Sigmoid colon (tissue), 7 donors: ENCODE data around the gene GALNT10. TPM values are rescaled to one million over a fixed set of nuclear protein-coding genes. Genes with fewer than 3 reads are reported as not detected.

Experiments used
- DNase-seq: peaks from one replicate; pipeline ENCODE4 v3.0.0-alpha.2; 2019
- H3K27ac ChIP-seq, 4 donors: fragments of 200-600 bp; sonication (generic); one replicate each; pipeline ENCODE4 v1.5.1; 2016 to 2019; ENCODE audit warnings: mild to moderate bottlenecking in 1 of 4
- H3K27me3 ChIP-seq, 3 donors: fragments of 200-600 bp; sonication (generic); one replicate each; pipeline ENCODE4 v1.5.1; 2019; ENCODE audit warnings: mild to moderate bottlenecking in 1 of 3
- H3K36me3 ChIP-seq, 4 donors: fragments of 200-600 bp; sonication (generic); one replicate each; pipeline ENCODE4 v1.5.1; 2016 to 2019
- H3K4me1 ChIP-seq, 4 donors: fragments of 200-600 bp; sonication (generic); one replicate each; pipeline ENCODE4 v1.5.1; 2017 to 2019
- H3K4me3 ChIP-seq, 4 donors: fragments of 200-600 bp; sonication (generic); one replicate each; pipeline ENCODE4 v1.5.1; 2017 to 2019; ENCODE audit warnings: mild to moderate bottlenecking in 2 of 4, moderate library complexity in 1 of 4
- H3K9me3 ChIP-seq, 4 donors: fragments of 200-600 bp in 3 of 4; sonication (generic) in 3 of 4; one replicate each; pipeline versions ENCODE4 v1.5.1 to v1.6.1; 2013 to 2019
- CTCF ChIP-seq, 4 experiments: fragments of 450-650 bp in 3 of 4; fragments of 200-600 bp in 1 of 4; IDR thresholded peaks; one replicate each; pipeline ENCODE4 v1.5.1; 2016 to 2019; ENCODE audit warnings: antibody characterized with exemption in 4 of 4, mild to moderate bottlenecking in 3 of 4, moderate library complexity in 2 of 4
- EP300 ChIP-seq, 4 donors: sonication (generic); formaldehyde crosslinking; IDR thresholded peaks; one replicate each; pipeline ENCODE4 v1.6.1; 2017; ENCODE audit warnings: antibody characterized with exemption in 4 of 4
- POLR2A ChIP-seq, 2 donors: fragments of 450-650 bp; IDR thresholded peaks; one replicate each; pipeline ENCODE4 v1.6.1; 2016; ENCODE audit warnings: antibody characterized with exemption in 2 of 2, mild to moderate bottlenecking in 2 of 2, moderate library complexity in 2 of 2
- POLR2AphosphoS5 ChIP-seq, 4 donors: sonication (generic); formaldehyde crosslinking; IDR thresholded peaks; one replicate each; pipeline ENCODE4 v1.6.1; 2017; ENCODE audit warnings: antibody characterized with exemption in 4 of 4
- WGBS, 2 donors: extraction: QIAGEN DNeasy Blood & Tissue Kit; methylation state at CpG; one replicate each; pipeline ENCODE4 v1.1.7; 2013; 5-methylcytosine and 5-hydroxymethylcytosine counted together
- intact Hi-C: fragments of 100-400 bp; cut with DNase I; formaldehyde crosslinking; loops from one replicate; pipeline ENCODE4 v1.15.1; 2023
- polyA plus RNA-seq, 3 donors: library from polyadenylated mRNA; stranded (reverse); fragments of 200-250 nt; gene quantifications; one replicate each; pipeline ENCODE4 v1.2.3, GENCODE V29; 2013
- total RNA-seq, 4 donors: library from RNA; depleted of rRNA; stranded (reverse); fragments of >200 nt; gene quantifications; one replicate each; pipeline ENCODE4 v1.1.0, GENCODE V29; 2016
- donor health status: healthy with polysubstance abuse.
- donor health status: Bipolar disorder and iron deficiency.
- donor health status: healthy.

The GALNT10 gene
- total and polyA plus RNA-seq, 7 donors: 6.0 to 41.7 (median 24.3) TPM

DNA sequence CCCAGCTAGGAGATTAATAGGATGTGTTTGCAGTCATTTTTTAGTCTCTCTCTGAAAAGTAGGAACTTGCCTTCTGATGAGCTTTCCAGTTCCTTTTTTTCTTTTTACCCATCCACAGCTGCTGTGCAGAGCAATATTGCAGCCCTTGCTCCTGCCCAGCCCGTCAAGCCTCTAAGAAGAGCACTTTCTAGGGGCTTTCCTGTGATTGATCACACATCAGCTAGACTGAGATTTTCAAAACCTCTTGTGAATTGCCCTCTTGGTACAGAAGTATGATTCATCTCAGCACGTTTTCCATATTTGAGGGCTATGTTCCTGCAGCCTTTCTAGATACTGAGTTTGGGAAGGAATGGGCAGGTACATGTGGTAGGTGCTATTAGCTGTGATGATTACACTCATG lies 93.9 kb downstream of the GALNT10 start:
- intact Hi-C loops: no loop called here
- no peak overlapping the region for H3K4me3 ChIP-seq
- H3K27ac ChIP-seq: no peak overlapping the region
- DNase-seq: no peak
- no peaks in the 10 kb centered on the region for H3K36me3 ChIP-seq
- H3K9me3 ChIP-seq: no peaks in the 10 kb centered on the region
- TF ChIP-seq POLR2A (IDR thresholded peaks at IDR 0.05) (no peak), EP300 (IDR thresholded peaks at IDR 0.05) (no peak), POLR2AphosphoS5 (IDR thresholded peaks at IDR 0.05) (no peak), CTCF (IDR thresholded peaks at IDR 0.05) (no peak)
- no peaks in the 10 kb centered on the region for H3K27me3 ChIP-seq
- 68 to 84% methylated on average over 2 of the region's 2 CpGs for WGBS, 2 donors
- H3K4me1 ChIP-seq: peaks cover 0 to 43% (median 34%) of the 10 kb centered on the region in 4 donors

DNA sequence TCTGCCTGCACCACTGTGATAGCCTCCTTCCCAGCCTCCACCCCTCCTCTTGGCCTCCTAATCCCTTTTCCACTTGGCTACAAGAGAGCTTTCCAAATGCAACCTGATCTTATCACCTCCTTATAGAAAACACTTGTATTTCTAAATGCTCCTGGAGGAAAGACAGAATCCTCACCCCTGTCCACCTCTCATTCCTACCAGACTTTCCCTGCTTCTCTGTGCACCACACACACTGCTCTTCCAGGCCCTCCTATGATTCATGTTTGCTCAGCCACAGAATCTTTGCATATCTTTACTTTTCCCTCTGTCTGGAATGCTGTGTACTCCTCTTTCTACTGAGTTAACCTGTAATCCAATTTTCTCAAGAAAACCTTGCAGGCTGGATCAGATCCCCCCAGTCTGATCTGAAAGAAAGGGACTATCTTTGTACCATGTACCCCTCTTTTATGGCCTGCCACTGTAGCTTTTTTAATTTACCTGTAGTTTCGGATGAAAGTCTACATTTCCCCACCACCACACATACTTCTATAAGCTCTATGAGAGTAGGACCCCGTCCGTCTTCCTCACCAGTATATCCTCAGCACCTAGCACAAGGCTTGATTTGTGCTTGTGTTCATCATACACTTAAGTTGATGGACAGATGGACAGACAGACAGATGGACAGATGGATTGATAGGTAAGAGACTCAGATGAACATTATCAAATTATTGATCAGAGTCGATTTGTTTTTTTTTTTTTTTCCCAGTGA lies 95.3 kb downstream of the GALNT10 start:
- TF ChIP-seq EP300 (IDR thresholded peaks at IDR 0.05): no peak
- TF ChIP-seq POLR2AphosphoS5 (IDR thresholded peaks at IDR 0.05): no peak
- no peak for TF ChIP-seq CTCF (IDR thresholded peaks at IDR 0.05)
- no peak for TF ChIP-seq POLR2A (IDR thresholded peaks at IDR 0.05)
- no peak overlapping the region for H3K4me3 ChIP-seq
- 74 to 97% methylated on average over 4 of the region's 4 CpGs for WGBS, 2 donors
- DNase-seq: no peak
- H3K27ac ChIP-seq: peak overlapping the region; percentile 65 to 77 (median 71)
- no peaks in the 10 kb centered on the region for H3K36me3 ChIP-seq
- peaks cover 0 to 43% (median 34%) of the 10 kb centered on the region in 4 donors for H3K4me1 ChIP-seq
- no peaks in the 10 kb centered on the region for H3K9me3 ChIP-seq
- H3K27me3 ChIP-seq: no peaks in the 10 kb centered on the region
- intact Hi-C loops: no loop called here

DNA sequence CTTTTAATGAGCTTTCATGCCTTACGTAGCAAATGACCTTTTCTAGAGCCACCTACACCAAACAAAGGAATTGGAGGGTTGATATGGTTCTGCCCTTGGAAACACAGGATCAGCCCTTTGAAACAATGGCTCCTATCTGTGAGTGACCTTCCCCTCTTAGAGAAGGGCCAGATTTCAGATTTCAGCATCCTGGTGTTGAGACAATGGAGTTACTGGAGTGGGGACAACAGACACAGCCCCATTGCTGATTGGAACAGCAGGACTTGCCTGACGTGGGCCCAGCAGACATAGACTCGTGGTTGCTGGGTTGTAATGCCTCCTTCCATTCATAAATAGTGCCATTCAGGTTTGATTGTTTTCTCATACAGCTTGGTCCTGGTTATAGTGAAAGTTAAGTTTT lies 96.0 kb downstream of the GALNT10 start:
- Histone ChIP-seq H3K27ac (peak overlapping the region; percentile 65 to 77 (median 71)), H3K4me3 (no peak overlapping the region), H3K4me1 (peaks cover 0 to 43% (median 34%) of the 10 kb centered on the region in 4 donors), H3K36me3 (no peaks in the 10 kb centered on the region), H3K9me3 (no peaks in the 10 kb centered on the region), H3K27me3 (no peaks in the 10 kb centered on the region)
- 46 to 76% methylated on average over 3 of the region's 3 CpGs for WGBS, 2 donors
- intact Hi-C loops: no loop called here
- no peak for DNase-seq
- TF ChIP-seq CTCF (IDR thresholded peaks at IDR 0.05): no peak
- no peak for TF ChIP-seq POLR2A (IDR thresholded peaks at IDR 0.05)
- TF ChIP-seq POLR2AphosphoS5 (IDR thresholded peaks at IDR 0.05): no peak
- no peak for TF ChIP-seq EP300 (IDR thresholded peaks at IDR 0.05)

DNA sequence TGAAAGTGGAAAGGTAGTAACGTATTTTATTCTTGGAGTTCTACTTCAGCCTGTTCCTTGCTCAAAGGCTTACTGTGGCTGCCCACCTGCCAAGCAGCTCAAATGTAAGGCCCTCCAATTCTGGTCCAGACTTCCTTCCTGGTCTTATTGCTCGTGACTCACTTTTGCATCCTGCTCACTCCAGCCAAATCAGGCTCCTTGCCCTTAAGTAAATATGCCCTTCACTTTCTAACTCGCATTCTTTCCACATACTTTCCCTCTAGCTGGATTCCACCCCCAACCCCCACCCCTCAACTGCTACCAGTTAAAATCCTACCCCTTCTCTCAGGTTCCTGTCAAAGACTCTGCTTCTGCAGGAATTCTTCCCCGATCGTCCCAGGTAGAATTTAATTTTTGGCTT lies 96.6 kb downstream of the GALNT10 start:
- Histone ChIP-seq H3K4me1 (peaks cover 0 to 43% (median 34%) of the 10 kb centered on the region in 4 donors), H3K36me3 (no peaks in the 10 kb centered on the region), H3K27me3 (no peaks in the 10 kb centered on the region), H3K27ac (peak overlapping the region; percentile 65 to 77 (median 71)), H3K9me3 (no peaks in the 10 kb centered on the region), H3K4me3 (no peak overlapping the region)
- 55 to 66% methylated on average over 5 of the region's 5 CpGs for WGBS, 2 donors
- TF ChIP-seq POLR2A (IDR thresholded peaks at IDR 0.05): no peak
- TF ChIP-seq CTCF (IDR thresholded peaks at IDR 0.05): no peak
- TF ChIP-seq POLR2AphosphoS5 (IDR thresholded peaks at IDR 0.05): no peak
- no peak for TF ChIP-seq EP300 (IDR thresholded peaks at IDR 0.05)
- DNase-seq: no peak
- intact Hi-C loops: no loop called here
